H1 (cell line): ENCODE data around the gene SPINT2. TPM values are rescaled to one million over a fixed set of nuclear protein-coding genes. Genes with fewer than 3 reads are reported as not detected.
"Not testable (repeated sequence)": the region's sequence is repeated elsewhere in the genome, so short reads cannot be mapped to it uniquely, and the experiment has no call there.

Experiments
- CTCF ChIA-PET: fragments of 300-600 bp; sonication (Branson Sonifier 250); formaldehyde crosslinking; loops from one replicate; lab custom pipeline; 2021; ENCODE audit not compliant: partially characterized antibody; lab: Charles Lee
- POLR2A ChIA-PET: fragments of 300-600 bp; sonication (Branson Sonifier 250); formaldehyde crosslinking; loops from one replicate; lab custom pipeline; 2021; ENCODE audit warnings: inconsistent platforms; ENCODE audit not compliant: partially characterized antibody; lab: Charles Lee
- DNase-seq, 2 experiments: peaks; one replicate each; pipeline versions ENCODE4 v3.0.0 to v3.0.0-alpha.2; 2010 to 2022; ENCODE audit warnings: low spot score in 2 of 2, low read depth in 1 of 2, mixed read lengths in 1 of 2
- FAIRE-seq: peaks from 2 replicates; lab custom pipeline; 2011; peaks lifted over from hg19 to GRCh38; lab: Jason Lieb, UNC
- H2AFZ ChIP-seq: 2 replicates; pipeline ENCODE4 v1.8.1; 2012; ENCODE audit warnings: low read length, inconsistent platforms
- H2AK5ac ChIP-seq: 2 replicates; pipeline ENCODE4 v1.6.1; 2013; ENCODE audit warnings: low read depth, low read length
- H2BK120ac ChIP-seq: replicated peaks from 2 replicates; pipeline ENCODE3; 2013; ENCODE audit warnings: low read depth, low read length, inconsistent platforms
- H2BK12ac ChIP-seq: 2 replicates; pipeline ENCODE4 v1.6.1; 2013; ENCODE audit warnings: low read depth, low read length
- H2BK15ac ChIP-seq: 2 replicates; pipeline ENCODE4 v1.6.1; 2013; ENCODE audit warnings: low read length
- H2BK20ac ChIP-seq: 2 replicates; pipeline ENCODE4 v1.6.1; 2013; ENCODE audit warnings: low read length
- H2BK5ac ChIP-seq: 2 replicates; pipeline ENCODE4 v1.6.1; 2013; ENCODE audit warnings: low read depth, low read length
- H3K14ac ChIP-seq: 2 replicates; pipeline ENCODE4 v1.6.1; 2013; ENCODE audit warnings: inconsistent platforms; ENCODE audit not compliant: insufficient read length
- H3K18ac ChIP-seq: 2 replicates; pipeline ENCODE4 v1.6.1; 2013; ENCODE audit warnings: low read length; ENCODE audit errors: extremely low read depth
- H3K23ac ChIP-seq: 2 replicates; pipeline ENCODE4 v1.6.1; 2013; ENCODE audit warnings: inconsistent platforms; ENCODE audit not compliant: insufficient read length
- H3K23me2 ChIP-seq: 2 replicates; pipeline ENCODE4 v1.6.1; 2013; ENCODE audit warnings: low read depth, low read length
- H3K27ac ChIP-seq: 2 replicates; pipeline ENCODE4 v1.6.1; 2011; ENCODE audit warnings: low read depth, low read length, inconsistent platforms
- H3K27me3 ChIP-seq, 4 experiments: replicated peaks in 1 of 4; 1 replicate in 1 of 4; 2 replicates in 3 of 4; pipeline versions ENCODE4 v1.6.1 to v1.8.1; 2011 to 2013; ENCODE audit warnings: low read length in 3 of 4, mild to moderate bottlenecking in 3 of 4, inconsistent platforms in 2 of 4, mixed read lengths in 2 of 4, moderate library complexity in 1 of 4; ENCODE audit not compliant: control insufficient read depth in 3 of 4, insufficient read depth in 3 of 4; ENCODE audit errors: extremely low read depth in 1 of 4
- H3K36me3 ChIP-seq, 4 experiments: 2 replicates each; pipeline versions ENCODE4 v1.6.1 to v1.8.1; 2011 to 2013; ENCODE audit warnings: mild to moderate bottlenecking in 4 of 4, low read length in 3 of 4, moderate library complexity in 2 of 4, control low read depth in 1 of 4, inconsistent platforms in 1 of 4; ENCODE audit not compliant: insufficient read depth in 4 of 4, control insufficient read depth in 2 of 4
- H3K4ac ChIP-seq: replicated peaks from 2 replicates; pipeline ENCODE3; 2013; ENCODE audit warnings: low read length, low read depth, mixed read lengths, inconsistent platforms; ENCODE audit not compliant: insufficient read length
- H3K4me1 ChIP-seq, 4 experiments: replicated peaks in 1 of 4; 1 replicate in 1 of 4; 2 replicates in 3 of 4; pipeline versions ENCODE4 v1.6.1 to v1.8.1; 2011 to 2013; ENCODE audit warnings: low read length in 3 of 4, inconsistent platforms in 2 of 4, mixed read lengths in 1 of 4; ENCODE audit not compliant: insufficient read depth in 4 of 4, control insufficient read depth in 3 of 4
- H3K4me2 ChIP-seq, 2 experiments: 2 replicates each; pipeline versions ENCODE4 v1.6.1 to v1.8.1; 2011 to 2013; ENCODE audit warnings: low read depth in 2 of 2, low read length in 2 of 2, control low read depth in 1 of 2, inconsistent platforms in 1 of 2, mild to moderate bottlenecking in 1 of 2; ENCODE audit not compliant: insufficient read depth in 1 of 2
- H3K4me3 ChIP-seq, 4 experiments: fragments of 200-600, 300-600 bp in 1 of 4; sonication (generic), shearing (Covaris generic), sonication (Bioruptor Twin) in 1 of 4; 2 replicates each; pipeline versions ENCODE4 v1.5.1 to v1.8.1; 2011 to 2016; ENCODE audit warnings: low read length in 4 of 4, low read depth in 3 of 4, control low read depth in 2 of 4, inconsistent platforms in 2 of 4, mild to moderate bottlenecking in 2 of 4, mixed read lengths in 1 of 4, moderate library complexity in 1 of 4; ENCODE audit not compliant: insufficient read depth in 2 of 4; ENCODE audit errors: extremely low read depth in 1 of 4
- H3K56ac ChIP-seq: replicated peaks from 2 replicates; pipeline ENCODE3; 2013; ENCODE audit warnings: low read depth, mild to moderate bottlenecking, mixed read lengths, low read length, inconsistent platforms; ENCODE audit not compliant: insufficient read length
- H3K79me1 ChIP-seq: 2 replicates; pipeline ENCODE4 v1.6.1; 2013; ENCODE audit warnings: low read depth, low read length, control low read depth
- H3K79me2 ChIP-seq, 2 experiments: 2 replicates each; pipeline versions ENCODE4 v1.6.1 to v1.8.1; 2012 to 2013; ENCODE audit warnings: low read length in 2 of 2, mild to moderate bottlenecking in 2 of 2, inconsistent platforms in 1 of 2; ENCODE audit not compliant: insufficient read depth in 2 of 2, control insufficient read depth in 1 of 2
- H3K9ac ChIP-seq, 4 experiments: replicated peaks in 1 of 4; 1 replicate in 1 of 4; 2 replicates in 3 of 4; pipeline versions ENCODE4 v1.6.1 to v1.8.1; 2011 to 2013; ENCODE audit warnings: low read depth in 3 of 4, low read length in 3 of 4, control low read depth in 2 of 4, mild to moderate bottlenecking in 2 of 4, moderate library complexity in 2 of 4, inconsistent platforms in 1 of 4; ENCODE audit errors: extremely low read depth in 1 of 4
- H3K9me3 ChIP-seq, 2 experiments: 2 replicates each; pipeline versions ENCODE4 v1.6.1 to v1.8.1; 2012 to 2013; ENCODE audit warnings: mild to moderate bottlenecking in 2 of 2, moderate library complexity in 2 of 2, control low read depth in 1 of 2, inconsistent platforms in 1 of 2, low read depth in 1 of 2, low read length in 1 of 2, mixed read lengths in 1 of 2; ENCODE audit not compliant: insufficient read depth in 2 of 2
- H4K20me1 ChIP-seq, 2 experiments: replicated peaks in 1 of 2; 2 replicates each; pipeline versions ENCODE3 to v1.8.1; 2011 to 2013; ENCODE audit warnings: inconsistent platforms in 2 of 2, low read length in 2 of 2, mild to moderate bottlenecking in 1 of 2; ENCODE audit not compliant: insufficient read depth in 2 of 2, control insufficient read depth in 1 of 2
- H4K5ac ChIP-seq: 2 replicates; pipeline ENCODE4 v1.6.1; 2013; ENCODE audit warnings: low read length, low read depth, mixed read lengths, inconsistent platforms; ENCODE audit not compliant: insufficient read length
- H4K8ac ChIP-seq: 2 replicates; pipeline ENCODE4 v1.8.0; 2013; ENCODE audit warnings: mild to moderate bottlenecking, moderate library complexity, low read length, inconsistent platforms; ENCODE audit not compliant: insufficient read depth; ENCODE audit errors: extremely low read depth
- H4K91ac ChIP-seq: replicated peaks from 2 replicates; pipeline ENCODE3; 2013; ENCODE audit warnings: low read length, mixed read lengths, inconsistent platforms; ENCODE audit not compliant: insufficient read length
- WGBS, 2 experiments: shearing (Covaris generic) in 1 of 2; methylation state at CpG; one replicate each; pipeline versions ENCODE4 v1.1.6 to v1.1.7; 2013 to 2015; ENCODE audit warnings: low lambda C conversion rate in 2 of 2, mixed read lengths in 2 of 2, inconsistent platforms in 1 of 2, low coverage in 1 of 2, missing lambda C conversion rate in 1 of 2; ENCODE audit not compliant: insufficient replicate concordance in 2 of 2, insufficient coverage in 1 of 2, insufficient read length in 1 of 2; ENCODE audit errors: extremely low coverage in 1 of 2, missing lambda C conversion rate in 1 of 2; 5-methylcytosine and 5-hydroxymethylcytosine counted together
- polyA plus RNA-seq, 7 experiments: library from polyadenylated mRNA; depleted of rRNA in 3 of 7; stranded (reverse) in 5 of 7; unstranded in 2 of 7; fragments of >200 nt in 5 of 7; fragments of 200-250 nt in 2 of 7; gene quantifications; 1 replicate in 5 of 7; 2 replicates in 1 of 7; 4 replicates in 1 of 7; pipeline versions ENCODE4 v1.2.1 to v1.2.3, GENCODE V29; 2011 to 2013; ENCODE audit warnings: missing spikeins in 2 of 7, mixed read lengths in 2 of 7
- total RNA-seq: library from RNA; stranded (reverse); fragmentation: NEBNext Ultra II Directional; extraction: Animal tissue kit (Norgen Biotek cat#: 25700); gene quantifications from 2 replicates; pipeline ENCODE4 v1.2.1, GENCODE V29; 2021

The SPINT2 gene
- total and polyA plus RNA-seq, 2 of the 8 experiments (the other 6 are each of a cell fraction or from before 2014, with no cell fraction given), result 294 to 296 TPM

GRCh38 chr19:38339011-38339410 is 74.6 kb downstream of the SPINT2 start:
- H3K9ac ChIP-seq, H2AFZ ChIP-seq, H2BK12ac ChIP-seq, H3K14ac ChIP-seq, H3K36me3 ChIP-seq, H3K18ac ChIP-seq, H2BK120ac ChIP-seq, H3K4me3 ChIP-seq, H3K27me3 ChIP-seq, H3K23ac ChIP-seq, H4K20me1 ChIP-seq, H3K79me1 ChIP-seq, H3K56ac ChIP-seq, H3K79me2 ChIP-seq, H2AK5ac ChIP-seq, H4K8ac ChIP-seq, DNase-seq, FAIRE-seq, H4K91ac ChIP-seq, H3K4me2 ChIP-seq, H2BK5ac ChIP-seq, H2BK20ac ChIP-seq, H3K27ac ChIP-seq, H2BK15ac ChIP-seq, H3K4me1 ChIP-seq, H4K5ac ChIP-seq, H3K4ac ChIP-seq, H3K9me3 ChIP-seq: not testable (repeated sequence)
- peaks cover 12% of the 10 kb centered on the region for H3K23me2 ChIP-seq
- WGBS, 2 experiments, result 96% methylated on average over 3 of the region's 4 CpGs; no CpG with 5 or more reads in 1 of the 2 experiments
- CTCF ChIA-PET, result interaction anchor here (0.6 to 2.5 kb wide), 4 partner anchors 45 to 108 kb away, joined by 3 to 7 read pairs (median 6); no protein-coding TSS in a partner anchor
- POLR2A ChIA-PET, result interaction anchor here (1.1 kb wide), 1 partner anchor 13 kb away, joined by 4 read pairs; no protein-coding TSS in a partner anchor
